Caki2 (cell line): ENCODE results near the gene ANKZF1. TPM values are rescaled to one million over a fixed set of nuclear protein-coding genes. Genes with fewer than 3 reads are reported as not detected.

Experiments
- total RNA-seq: library from RNA; depleted of rRNA; stranded (reverse); fragments of >200 nt; shearing (Covaris generic); gene quantifications from 2 replicates; pipeline ENCODE4 v1.2.3, GENCODE V29; 2014; ENCODE audit warnings: low replicate concordance; rRNA removed

Gene ANKZF1
- total RNA-seq, 1 experiment from 2014 or later = 45.6 TPM

Other genes with a start within 250 kb of the ANKZF1 start
- not detected in 2 replicates for gene FEV, start 244.6 kb upstream of the ANKZF1 start, total RNA-seq
- gene CRYBA2, start 236.4 kb upstream of the ANKZF1 start, total RNA-seq = not detected in 2 replicates
- not detected in 2 replicates for gene CFAP65, start 188.3 kb upstream of the ANKZF1 start, total RNA-seq
- not detected in 2 replicates for gene IHH, start 168.9 kb upstream of the ANKZF1 start, total RNA-seq
- gene NHEJ1, start 69.0 kb upstream of the ANKZF1 start, total RNA-seq = 17.4 and 21.5 TPM in 2 replicates
- 0.07 and 0.70 TPM in 2 replicates for gene SLC23A3, start 59.8 kb upstream of the ANKZF1 start, total RNA-seq
- 24.6 and 28.9 TPM in 2 replicates for gene CNPPD1, start 52.9 kb upstream of the ANKZF1 start, total RNA-seq
- 54.2 and 72.1 TPM in 2 replicates for gene RETREG2, start 51.5 kb upstream of the ANKZF1 start, total RNA-seq
- 32.5 and 42.0 TPM in 2 replicates for gene ZFAND2B, start 23.0 kb upstream of the ANKZF1 start, total RNA-seq
- 80.0 and 81.7 TPM in 2 replicates for gene ABCB6, start 10.8 kb upstream of the ANKZF1 start, total RNA-seq
- 18.6 and 39.2 TPM in 2 replicates for gene ATG9A, start 170 bp upstream of the ANKZF1 start, total RNA-seq
- gene GLB1L, start 15.6 kb downstream of the ANKZF1 start, total RNA-seq = 26.1 and 35.4 TPM in 2 replicates
- gene STK16, start 15.7 kb downstream of the ANKZF1 start, total RNA-seq = 45.2 and 60.8 TPM in 2 replicates
- 0.10 TPM in 1 of 2 replicates, not detected in the other for gene TUBA4B, start 23.4 kb downstream of the ANKZF1 start, total RNA-seq
- 23.9 and 24.9 TPM in 2 replicates for gene TUBA4A, start 24.1 kb downstream of the ANKZF1 start, total RNA-seq
- 17.0 and 50.6 TPM in 2 replicates for gene DNAJB2, start 49.6 kb downstream of the ANKZF1 start, total RNA-seq
- not detected in 2 replicates for gene PTPRN, start 79.6 kb downstream of the ANKZF1 start, total RNA-seq
- gene RESP18, start 102.9 kb downstream of the ANKZF1 start, total RNA-seq = not detected in 2 replicates
- 76.8 and 84.9 TPM in 2 replicates for gene DNPEP, start 158.1 kb downstream of the ANKZF1 start, total RNA-seq
- 4.9 TPM in 1 of 2 replicates, not detected in the other for gene DES, start 188.6 kb downstream of the ANKZF1 start, total RNA-seq
- gene SPEG, start 205.0 kb downstream of the ANKZF1 start, total RNA-seq = 8.4 and 22.9 TPM in 2 replicates